ENCODE data around the gene DYNC2LI1.

DNA sequence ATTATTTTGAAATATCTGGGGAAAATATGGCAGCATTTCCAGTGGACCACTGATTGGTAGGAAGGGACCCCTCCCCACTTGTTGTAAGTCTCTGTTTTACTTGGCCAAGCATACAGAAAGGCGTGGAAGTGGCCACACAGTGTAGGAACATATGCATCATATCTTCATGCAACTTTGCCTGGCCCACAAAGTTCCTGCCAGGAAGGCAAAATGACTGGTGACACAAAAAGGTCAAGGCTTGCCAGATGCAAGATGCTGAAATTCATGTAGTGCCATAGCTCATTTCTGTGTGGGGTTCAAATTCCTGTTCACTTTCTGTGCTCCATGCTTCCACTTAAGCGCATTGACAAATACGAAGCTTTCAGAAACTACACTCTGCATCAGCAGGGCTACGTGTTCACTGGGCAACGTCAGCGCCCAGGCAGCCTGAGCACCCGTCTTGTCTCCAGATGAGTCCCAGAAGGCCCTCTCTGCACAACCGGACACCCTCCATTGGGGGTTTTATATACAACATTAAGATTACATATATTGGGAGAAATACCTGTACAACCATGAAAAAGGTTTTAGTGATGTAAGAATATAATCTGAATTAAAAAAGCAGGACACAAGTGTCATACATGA is 3.6 kb downstream of the DYNC2LI1 start:
- TF ChIP-seq, protein P1, sequence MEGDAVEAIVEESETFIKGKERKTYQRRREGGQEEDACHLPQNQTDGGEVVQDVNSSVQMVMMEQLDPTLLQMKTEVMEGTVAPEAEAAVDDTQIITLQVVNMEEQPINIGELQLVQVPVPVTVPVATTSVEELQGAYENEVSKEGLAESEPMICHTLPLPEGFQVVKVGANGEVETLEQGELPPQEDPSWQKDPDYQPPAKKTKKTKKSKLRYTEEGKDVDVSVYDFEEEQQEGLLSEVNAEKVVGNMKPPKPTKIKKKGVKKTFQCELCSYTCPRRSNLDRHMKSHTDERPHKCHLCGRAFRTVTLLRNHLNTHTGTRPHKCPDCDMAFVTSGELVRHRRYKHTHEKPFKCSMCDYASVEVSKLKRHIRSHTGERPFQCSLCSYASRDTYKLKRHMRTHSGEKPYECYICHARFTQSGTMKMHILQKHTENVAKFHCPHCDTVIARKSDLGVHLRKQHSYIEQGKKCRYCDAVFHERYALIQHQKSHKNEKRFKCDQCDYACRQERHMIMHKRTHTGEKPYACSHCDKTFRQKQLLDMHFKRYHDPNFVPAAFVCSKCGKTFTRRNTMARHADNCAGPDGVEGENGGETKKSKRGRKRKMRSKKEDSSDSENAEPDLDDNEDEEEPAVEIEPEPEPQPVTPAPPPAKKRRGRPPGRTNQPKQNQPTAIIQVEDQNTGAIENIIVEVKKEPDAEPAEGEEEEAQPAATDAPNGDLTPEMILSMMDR (IDR thresholded peaks at IDR 0.05) = no peak
- TF ChIP-seq EP300 (IDR thresholded peaks at IDR 0.05) (no peak), POLR2A (IDR thresholded peaks at IDR 0.05) (no peak)

Measured in tibial nerve (tissue), 4 donors.